Sigmoid colon (tissue), 4 donors: ENCODE data around the gene SLC34A3.

Experiments used
- CTCF ChIP-seq, 4 experiments: fragments of 450-650 bp in 3 of 4; fragments of 200-600 bp in 1 of 4; IDR thresholded peaks; one replicate each; pipeline ENCODE4 v1.5.1; 2016 to 2019; ENCODE audit warnings: antibody characterized with exemption in 4 of 4, mild to moderate bottlenecking in 3 of 4, moderate library complexity in 2 of 4
- EP300 ChIP-seq, 4 donors: sonication (generic); formaldehyde crosslinking; IDR thresholded peaks; one replicate each; pipeline ENCODE4 v1.6.1; 2017; ENCODE audit warnings: antibody characterized with exemption in 4 of 4
- POLR2A ChIP-seq, 2 donors: fragments of 450-650 bp; IDR thresholded peaks; one replicate each; pipeline ENCODE4 v1.6.1; 2016; ENCODE audit warnings: antibody characterized with exemption in 2 of 2, mild to moderate bottlenecking in 2 of 2, moderate library complexity in 2 of 2
- POLR2AphosphoS5 ChIP-seq, 4 donors: sonication (generic); formaldehyde crosslinking; IDR thresholded peaks; one replicate each; pipeline ENCODE4 v1.6.1; 2017; ENCODE audit warnings: antibody characterized with exemption in 4 of 4

- TF ChIP-seq CTCF (IDR thresholded peaks at IDR 0.05) (no peak), POLR2AphosphoS5 (IDR thresholded peaks at IDR 0.05) (no peak), EP300 (IDR thresholded peaks at IDR 0.05) (no peak), POLR2A (IDR thresholded peaks at IDR 0.05) (no peak)
Measured at GRCh38 chr9:137228506-137228967, 2.2 kb upstream of the SLC34A3 start.
